HepG2 (cell line): ENCODE results near the gene NELL1. TPM values are rescaled to one million over a fixed set of nuclear protein-coding genes. Genes with fewer than 3 reads are reported as not detected.

Experiments
- ATAC-seq: fragments of 200-7000 bp; cut with Tn5 transposase; 3 replicates; pipeline ENCODE4 v1.9.1; 2020; ENCODE audit warnings: mild to moderate bottlenecking, moderate library complexity
- BruUV-seq: library from RNA; stranded (reverse); fragments of 400-500 nt; replicated peaks from 2 replicates; lab custom pipeline; 2021; lab: Mats Ljungman, UMichigan
- CTCF ChIA-PET: fragments of 300-600 bp; formaldehyde crosslinking; extraction: SDS; loops from one replicate; lab custom pipeline; 2021; ENCODE audit warnings: low total read pairs, inconsistent platforms, low intra/inter-chr PET ratio; lab: Yijun Ruan, JAX
- POLR2A ChIA-PET: fragments of 350-600 bp; sonication (Branson Sonifier 250); formaldehyde crosslinking; loops from one replicate; lab custom pipeline; 2020; ENCODE audit warnings: antibody characterized with exemption, inconsistent platforms; lab: Yijun Ruan, JAX
- DNase-seq: peaks from one replicate; pipeline ENCODE4 v3.0.0-alpha.2; 2015; ENCODE audit warnings: low spot score
- FAIRE-seq: peaks from 3 replicates; lab custom pipeline; 2011; peaks lifted over from hg19 to GRCh38; lab: Jason Lieb, UNC
- H2AFZ ChIP-seq: one replicate; pipeline ENCODE4 v1.6.1; 2011; ENCODE audit warnings: low read length, inconsistent platforms
- H3K27ac ChIP-seq: fragments of 300-600 bp; 3 replicates; pipeline ENCODE4 v1.8.0; 2011; ENCODE audit warnings: mixed run types, mild to moderate bottlenecking, mixed read lengths, low read length, inconsistent platforms; ENCODE audit not compliant: insufficient read depth; ENCODE audit errors: extremely low read length
- H3K27me3 ChIP-seq, 2 experiments: fragments of 200-600 bp in 1 of 2; 2 replicates in 1 of 2; 3 replicates in 1 of 2; pipeline versions ENCODE4 v1.6.0 to v1.8.0; 2011; ENCODE audit warnings: low read length in 2 of 2, mild to moderate bottlenecking in 2 of 2, moderate library complexity in 2 of 2, inconsistent platforms in 1 of 2; ENCODE audit not compliant: insufficient read depth in 2 of 2, control insufficient read depth in 1 of 2
- H3K36me3 ChIP-seq, 2 experiments: fragments of 200-600 bp in 1 of 2; replicated peaks in 1 of 2; 2 replicates in 1 of 2; 3 replicates in 1 of 2; pipeline versions ENCODE4 v1.5.1 to v1.8.0; 2011; ENCODE audit warnings: low read length in 2 of 2, inconsistent platforms in 1 of 2; ENCODE audit not compliant: insufficient read depth in 2 of 2, control insufficient read depth in 1 of 2
- H3K4me1 ChIP-seq: 2 replicates; pipeline ENCODE4 v1.5.1; 2012; ENCODE audit warnings: low read length, inconsistent platforms; ENCODE audit not compliant: insufficient read depth
- H3K4me2 ChIP-seq: 2 replicates; pipeline ENCODE4 v1.6.0; 2011; ENCODE audit warnings: low read depth, low read length, inconsistent platforms
- H3K4me3 ChIP-seq, 3 experiments: fragments of 200-600 bp in 1 of 3; sonication (generic), shearing (Covaris generic) in 1 of 3; replicated peaks in 1 of 3; 2 replicates each; pipeline ENCODE4 v1.5.1; 2011 to 2016; ENCODE audit warnings: low read length in 3 of 3, inconsistent platforms in 2 of 3, low read depth in 2 of 3, mild to moderate bottlenecking in 2 of 3, control low read depth in 1 of 3, mixed read lengths in 1 of 3; ENCODE audit not compliant: insufficient read depth in 1 of 3
- H3K79me2 ChIP-seq: one replicate; pipeline ENCODE4 v1.6.1; 2011; ENCODE audit warnings: low read length, inconsistent platforms; ENCODE audit not compliant: insufficient read depth
- H3K9ac ChIP-seq: 2 replicates; pipeline ENCODE4 v1.6.0; 2011; ENCODE audit warnings: mild to moderate bottlenecking, low read depth, low read length, inconsistent platforms; ENCODE audit not compliant: insufficient read depth
- H3K9me3 ChIP-seq: 2 replicates; pipeline ENCODE4 v1.5.1; 2012; ENCODE audit warnings: mild to moderate bottlenecking, low read length
- H4K20me1 ChIP-seq: 2 replicates; pipeline ENCODE4 v1.6.0; 2011; ENCODE audit warnings: inconsistent platforms, mild to moderate bottlenecking, low read length, moderate library complexity; ENCODE audit not compliant: insufficient read depth
- CREB1 ChIP-seq, 2 experiments: fragments of 450-650 bp in 1 of 2; IDR thresholded peaks; 2 replicates each; pipeline ENCODE4 v1.6.1; 2016 to 2017; ENCODE audit warnings: control low read depth in 1 of 2, mild to moderate bottlenecking in 1 of 2, missing compliant biosample characterization in 1 of 2, missing genetic modification characterization in 1 of 2
- CTCF ChIP-seq: sonication (generic); formaldehyde crosslinking; IDR thresholded peaks from 2 replicates; pipeline ENCODE4 v1.5.0; 2020; ENCODE audit warnings: mild to moderate bottlenecking, missing genetic modification reagents, moderate library complexity
- ERF ChIP-seq: IDR thresholded peaks from 2 replicates; pipeline ENCODE4 v1.6.1; 2018; ENCODE audit warnings: missing biosample characterization, missing genetic modification reagents
- FOXK1 ChIP-seq: sonication (generic); formaldehyde crosslinking; IDR thresholded peaks from 2 replicates; pipeline ENCODE4 v1.4.0; 2020; ENCODE audit warnings: low read depth, missing genetic modification reagents, borderline replicate concordance
- GATAD2A ChIP-seq: IDR thresholded peaks from 2 replicates; pipeline ENCODE4 v1.6.1; 2016
- MIXL1 ChIP-seq: IDR thresholded peaks from 2 replicates; pipeline ENCODE4 v1.6.1; 2016
- NR3C1 ChIP-seq: sonication (generic); formaldehyde crosslinking; IDR thresholded peaks from 2 replicates; pipeline ENCODE4 v1.4.0; 2020; ENCODE audit warnings: missing genetic modification reagents
- RAD21 ChIP-seq: fragments of 450-650 bp; formaldehyde crosslinking; IDR thresholded peaks from 2 replicates; pipeline ENCODE4 v1.5.0; 2020; ENCODE audit warnings: mild to moderate bottlenecking
- SMC3 ChIP-seq: IDR thresholded peaks from 2 replicates; pipeline ENCODE4 v1.6.1; 2011; ENCODE audit warnings: low read length, improper control_type of control experiment
- STAG1 ChIP-seq: sonication (generic); formaldehyde crosslinking; IDR thresholded peaks from 2 replicates; pipeline ENCODE4 v1.4.0; 2020; ENCODE audit warnings: missing genetic modification reagents
- SYNCRIP ChIP-seq: fragments of 200-400 bp; formaldehyde crosslinking; IDR thresholded peaks from 2 replicates; pipeline ENCODE4 v1.6.1; 2018; ENCODE audit warnings: mild to moderate bottlenecking, low read depth, low read length; ENCODE audit not compliant: insufficient read depth
- TBP ChIP-seq: sonication (generic); formaldehyde crosslinking; IDR thresholded peaks from 2 replicates; pipeline ENCODE4 v1.5.0; 2020; ENCODE audit warnings: missing genetic modification reagents
- ZKSCAN8 ChIP-seq: IDR thresholded peaks from 2 replicates; pipeline ENCODE4 v1.6.1; 2016; ENCODE audit warnings: borderline replicate concordance, missing genetic modification reagents, missing compliant biosample characterization
- ZNF17 ChIP-seq: sonication (generic); formaldehyde crosslinking; IDR thresholded peaks from 2 replicates; pipeline ENCODE4 v1.5.0; 2020; ENCODE audit warnings: mild to moderate bottlenecking, missing genetic modification reagents
- ZNF275 ChIP-seq: sonication (generic); formaldehyde crosslinking; IDR thresholded peaks from 2 replicates; pipeline ENCODE4 v1.8.0; 2022; ENCODE audit warnings: missing genetic modification reagents, mild to moderate bottlenecking, inconsistent platforms, borderline replicate concordance
- WGBS: methylation state at CpG from one replicate; pipeline ENCODE4 v1.1.6; 2017; ENCODE audit warnings: low lambda C conversion rate; 5-methylcytosine and 5-hydroxymethylcytosine counted together
- in situ Hi-C: cut with HindIII; loops from 2 replicates; pipeline ENCODE4 v1.10.0; 2017; ENCODE audit warnings: low pct_unique_long_range_greater_than_20kb; ENCODE audit not compliant: extremely low pct_ligation_motif_present
- intact Hi-C: fragments of 100-400 bp; cut with micrococcal nuclease; formaldehyde crosslinking; loops from one replicate; pipeline ENCODE4 v1.10.0; 2022; ENCODE audit not compliant: unreplicated experiment
- polyA plus RNA-seq, 8 experiments: library from polyadenylated mRNA; depleted of rRNA in 3 of 8; stranded (reverse) in 7 of 8; unstranded in 1 of 8; fragments of >200 nt; fragmentation: Illumina TruSeq in 4 of 8; extraction: Trizol in 4 of 8; gene quantifications; 2 replicates each; pipeline versions ENCODE4 v1.2.1 to v1.2.3, GENCODE V29; 2011 to 2016; ENCODE audit warnings: low read depth in 4 of 8, missing spikeins in 1 of 8, mixed read lengths in 1 of 8; ENCODE audit not compliant: insufficient read depth in 1 of 8
- total RNA-seq, 5 experiments: library from RNA; depleted of rRNA; stranded (reverse); fragments of >200 nt; fragmentation: Illumina TruSeq; extraction: Trizol; gene quantifications; 2 replicates each; pipeline ENCODE4 v1.2.3, GENCODE V29; 2016; ENCODE audit warnings: low read depth in 1 of 5

Gene NELL1
- total and polyA plus RNA-seq, 2 of the 13 experiments (the other 11 are each of a cell fraction or from before 2014, with no cell fraction given), result not detected

GRCh38 chr11:20644360-20644759, 25.0 kb upstream of the NELL1 start:
- WGBS, result 11% methylated on average over 4 of the region's 4 CpGs
- no peak overlapping the region for H3K4me3 ChIP-seq
- H3K9me3 ChIP-seq, result no peaks in the 10 kb centered on the region
- H3K79me2 ChIP-seq, result no peaks in the 10 kb centered on the region
- no TSS peak for BruUV-seq
- TF ChIP-seq ZNF275 (CRISPR knock-in tag), result no peak
- TF ChIP-seq GATAD2A (CRISPR knock-in tag), result no peak
- TF ChIP-seq TBP (CRISPR knock-in tag), result no peak
- TF ChIP-seq CREB1 (IDR thresholded peaks at IDR 0.05), result peak; percentile 45
- TF ChIP-seq CREB1 (CRISPR knock-in tag; IDR thresholded peaks at IDR 0.05), result no peak
- no peak for TF ChIP-seq FOXK1
- no peak for TF ChIP-seq SYNCRIP
- DNase-seq (no peak), ATAC-seq (no peak), FAIRE-seq (no peak)
- POLR2A ChIA-PET, result no interaction called here
- H2AFZ ChIP-seq, result no peak overlapping the region
- intact Hi-C loops (no loop called here), in situ Hi-C loops (loop anchor here (25.0 kb wide), 1 partner anchor 1668 kb away; no protein-coding TSS in a partner anchor)
- no peak overlapping the region for H3K27ac ChIP-seq
- no peaks in the 10 kb centered on the region for H4K20me1 ChIP-seq
- H3K27me3 ChIP-seq, result peaks cover 0 to 14% of the 10 kb centered on the region in 2 experiments; a peak in 1 of 5 replicates
- H3K36me3 ChIP-seq, result no peaks in the 10 kb centered on the region
- H3K4me2 ChIP-seq, result no peak overlapping the region
- no peak overlapping the region for H3K9ac ChIP-seq
- CTCF ChIA-PET, result no interaction called here
- H3K4me1 ChIP-seq, result no peaks in the 10 kb centered on the region

GRCh38 chr11:20647976-20648565, 21.3 kb upstream of the NELL1 start:
- Histone ChIP-seq H3K4me1 (no peaks in the 10 kb centered on the region), H2AFZ (no peak overlapping the region), H3K4me2 (no peak overlapping the region), H3K4me3 (no peak overlapping the region), H3K27me3 (peaks cover 0 to 20% of the 10 kb centered on the region in 2 experiments; a peak in 2 of 5 replicates), H3K27ac (no peak overlapping the region), H3K9me3 (no peaks in the 10 kb centered on the region), H3K79me2 (no peaks in the 10 kb centered on the region), H4K20me1 (no peaks in the 10 kb centered on the region), H3K36me3 (no peaks in the 10 kb centered on the region), H3K9ac (no peak overlapping the region)
- in situ Hi-C loops (loop anchor here (5.0 to 25.0 kb wide), 2 partner anchors 864 to 1664 kb away; no protein-coding TSS in a partner anchor), intact Hi-C loops (loop anchor here (1.0 kb wide), 1 partner anchor 24 kb away; no protein-coding TSS in a partner anchor)
- ChIA-PET CTCF (interaction anchor here (0.7 to 2.8 kb wide), 6 partner anchors 24 to 1656 kb away, joined by 3 to 16 read pairs (median 4); no protein-coding TSS in a partner anchor), POLR2A (no interaction called here)
- BruUV-seq, result no TSS peak
- FAIRE-seq, result peak; percentile 82
- 26% methylated on average over 4 of the region's 4 CpGs for WGBS
- peak; percentile 76 for ATAC-seq
- peak; percentile 50 for DNase-seq
- TF ChIP-seq ZNF17 (CRISPR knock-in tag) (no peak), MIXL1 (CRISPR knock-in tag) (0 out of 2 replicates have a peak, but pooled peaks have one; percentile 30), RAD21 (CRISPR knock-in tag) (peak; percentile 65), SMC3 (peak; percentile 50), STAG1 (CRISPR knock-in tag) (peak; percentile 90), NR3C1 (CRISPR knock-in tag) (no peak), ZKSCAN8 (CRISPR knock-in tag) (no peak), ERF (CRISPR knock-in tag) (0 out of 2 replicates have a peak, but pooled peaks have one; percentile 21), CTCF (CRISPR knock-in tag) (peak; percentile 85)
